Measurements from ENCODE around the gene CPNE5. TPM values are rescaled to one million over a fixed set of nuclear protein-coding genes. Genes with fewer than 3 reads are reported as not detected.
A peak's percentile ranks its signal among the peaks of the same experiment; 100 is the strongest.

CPNE5 gene
- total RNA-seq, 1 experiment from 2014 or later, result not detected

- H3K9me3 ChIP-seq, result no peaks in the 10 kb centered on the region
- Mint-ChIP-seq H3K9me3 (ENCODE audit: unreplicated experiment) (no peaks in the 10 kb centered on the region), H3K4me3 (ENCODE audit: unreplicated experiment) (no peak overlapping the region), H3K36me3 (ENCODE audit: insufficient read depth, unreplicated experiment) (no peaks in the 10 kb centered on the region), H3K27me3 (ENCODE audit: insufficient read depth, unreplicated experiment) (no peaks in the 10 kb centered on the region), H3K27ac (ENCODE audit: unreplicated experiment) (no peak overlapping the region), H3K4me1 (ENCODE audit: low read depth, unreplicated experiment) (no peaks in the 10 kb centered on the region)
- no TSS peak for BruUV-seq (replicated peaks)
- no peak overlapping the region for H3K4me3 ChIP-seq (ENCODE audit: low read depth, low read length)
- DNase-seq, result no peak
- TF ChIP-seq, protein P1, sequence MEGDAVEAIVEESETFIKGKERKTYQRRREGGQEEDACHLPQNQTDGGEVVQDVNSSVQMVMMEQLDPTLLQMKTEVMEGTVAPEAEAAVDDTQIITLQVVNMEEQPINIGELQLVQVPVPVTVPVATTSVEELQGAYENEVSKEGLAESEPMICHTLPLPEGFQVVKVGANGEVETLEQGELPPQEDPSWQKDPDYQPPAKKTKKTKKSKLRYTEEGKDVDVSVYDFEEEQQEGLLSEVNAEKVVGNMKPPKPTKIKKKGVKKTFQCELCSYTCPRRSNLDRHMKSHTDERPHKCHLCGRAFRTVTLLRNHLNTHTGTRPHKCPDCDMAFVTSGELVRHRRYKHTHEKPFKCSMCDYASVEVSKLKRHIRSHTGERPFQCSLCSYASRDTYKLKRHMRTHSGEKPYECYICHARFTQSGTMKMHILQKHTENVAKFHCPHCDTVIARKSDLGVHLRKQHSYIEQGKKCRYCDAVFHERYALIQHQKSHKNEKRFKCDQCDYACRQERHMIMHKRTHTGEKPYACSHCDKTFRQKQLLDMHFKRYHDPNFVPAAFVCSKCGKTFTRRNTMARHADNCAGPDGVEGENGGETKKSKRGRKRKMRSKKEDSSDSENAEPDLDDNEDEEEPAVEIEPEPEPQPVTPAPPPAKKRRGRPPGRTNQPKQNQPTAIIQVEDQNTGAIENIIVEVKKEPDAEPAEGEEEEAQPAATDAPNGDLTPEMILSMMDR (IDR thresholded peaks at IDR 0.05; ENCODE audit: insufficient read depth in 1 of 2, low read depth in 1 of 2, low read length in 1 of 2, severe bottlenecking in 1 of 2, unreplicated experiment in 1 of 2), result no peak
- CTCF ChIA-PET, result interaction anchor here (0.6 to 0.9 kb wide), 3 partner anchors 27 to 106 kb away, joined by 4 to 6 read pairs (median 4); no protein-coding TSS in a partner anchor
- no peaks in the 10 kb centered on the region for H3K4me1 ChIP-seq
- POLR2A ChIA-PET, result interaction anchor here (0.6 kb wide), 1 partner anchor 60 kb away, joined by 8 read pairs; no protein-coding TSS in a partner anchor
- no peaks in the 10 kb centered on the region for H3K27me3 ChIP-seq (replicated peaks; ENCODE audit: control insufficient read depth, insufficient read depth, low read length)
- intact Hi-C loops (cut with micrococcal nuclease; ENCODE audit: unreplicated experiment), result no loop called here
- no peaks in the 10 kb centered on the region for H3K36me3 ChIP-seq (ENCODE audit: control insufficient read depth, insufficient read depth, low read length)
These were observed 118.7 kb downstream of the CPNE5 start for GRCh38 chr6:36720251-36721141.

DNA sequence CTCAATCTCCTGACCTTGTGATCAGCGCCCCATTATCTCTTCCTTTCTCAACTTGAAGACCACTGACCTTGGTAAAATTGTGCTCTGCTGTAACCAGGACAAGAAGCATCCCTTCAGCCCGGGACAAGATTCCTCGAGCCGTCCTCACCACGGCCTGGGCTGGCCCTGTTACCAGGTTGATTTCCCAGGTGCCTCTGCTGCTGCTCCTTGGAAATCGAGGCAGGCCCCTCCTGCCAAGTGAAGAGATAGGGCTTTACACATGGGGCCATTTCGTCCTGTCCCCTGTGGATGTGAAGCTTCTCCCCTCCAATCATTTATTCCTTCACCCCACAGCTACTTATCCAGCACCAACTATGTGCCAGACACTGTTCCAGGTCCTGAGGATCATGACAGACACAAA is 120.1 kb downstream of the CPNE5 start:
- peak in 1 of 2 experiments; percentile 9 for DNase-seq
- TF ChIP-seq, protein P1 (IDR thresholded peaks at IDR 0.05; ENCODE audit: insufficient read depth in 1 of 2, low read depth in 1 of 2, low read length in 1 of 2, severe bottlenecking in 1 of 2, unreplicated experiment in 1 of 2), result no peak
- no peaks in the 10 kb centered on the region for H3K36me3 ChIP-seq (ENCODE audit: control insufficient read depth, insufficient read depth, low read length)
- H3K4me1 ChIP-seq, result no peaks in the 10 kb centered on the region
- Mint-ChIP-seq H3K4me3 (ENCODE audit: unreplicated experiment) (no peak overlapping the region), H3K9me3 (ENCODE audit: unreplicated experiment) (no peaks in the 10 kb centered on the region), H3K36me3 (ENCODE audit: insufficient read depth, unreplicated experiment) (no peaks in the 10 kb centered on the region), H3K27ac (ENCODE audit: unreplicated experiment) (no peak overlapping the region), H3K4me1 (ENCODE audit: low read depth, unreplicated experiment) (no peaks in the 10 kb centered on the region), H3K27me3 (ENCODE audit: insufficient read depth, unreplicated experiment) (no peaks in the 10 kb centered on the region)
- no TSS peak for BruUV-seq (replicated peaks)
- POLR2A ChIA-PET, result no interaction called here
- no peaks in the 10 kb centered on the region for H3K27me3 ChIP-seq (replicated peaks; ENCODE audit: control insufficient read depth, insufficient read depth, low read length)
- H3K9me3 ChIP-seq, result no peaks in the 10 kb centered on the region
- H3K4me3 ChIP-seq (ENCODE audit: low read depth, low read length), result no peak overlapping the region
- CTCF ChIA-PET, result interaction anchor here (0.7 kb wide), 1 partner anchor 287 kb away, joined by 3 read pairs; no protein-coding TSS in a partner anchor
- intact Hi-C loops (cut with micrococcal nuclease; ENCODE audit: unreplicated experiment), result no loop called here

DNA sequence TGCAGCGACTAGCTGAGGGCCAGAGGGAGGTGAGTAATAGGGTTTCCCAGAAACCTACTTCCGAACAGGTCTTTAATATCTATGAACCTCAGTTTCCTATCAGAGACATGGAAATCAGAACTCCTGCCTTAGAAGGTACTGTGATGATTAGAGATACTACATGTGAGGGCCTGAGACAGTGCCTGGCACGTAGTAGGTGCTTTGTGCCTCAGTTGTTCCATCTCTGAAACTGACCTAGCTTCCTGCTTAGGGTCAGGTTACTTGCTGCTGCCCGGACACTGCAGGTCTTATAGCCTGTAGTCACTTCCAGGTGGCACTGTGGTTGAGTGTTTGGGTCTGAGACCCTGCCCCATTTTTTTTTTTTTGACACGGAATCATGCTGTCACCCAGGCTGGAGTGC is 120.7 kb downstream of the CPNE5 start:
- H3K36me3 ChIP-seq (ENCODE audit: control insufficient read depth, insufficient read depth, low read length), result no peaks in the 10 kb centered on the region
- CTCF ChIA-PET, result interaction anchor here (0.7 kb wide), 1 partner anchor 287 kb away, joined by 3 read pairs; no protein-coding TSS in a partner anchor
- intact Hi-C loops (cut with micrococcal nuclease; ENCODE audit: unreplicated experiment), result no loop called here
- Mint-ChIP-seq H3K9me3 (ENCODE audit: unreplicated experiment) (no peaks in the 10 kb centered on the region), H3K4me1 (ENCODE audit: low read depth, unreplicated experiment) (no peaks in the 10 kb centered on the region), H3K27me3 (ENCODE audit: insufficient read depth, unreplicated experiment) (no peaks in the 10 kb centered on the region), H3K36me3 (ENCODE audit: insufficient read depth, unreplicated experiment) (no peaks in the 10 kb centered on the region), H3K27ac (ENCODE audit: unreplicated experiment) (no peak overlapping the region), H3K4me3 (ENCODE audit: unreplicated experiment) (no peak overlapping the region)
- peak in 1 of 2 experiments; percentile 2 for DNase-seq
- no peaks in the 10 kb centered on the region for H3K9me3 ChIP-seq
- BruUV-seq (replicated peaks), result no TSS peak
- POLR2A ChIA-PET, result no interaction called here
- no peak overlapping the region for H3K4me3 ChIP-seq (ENCODE audit: low read depth, low read length)
- H3K27me3 ChIP-seq (replicated peaks; ENCODE audit: control insufficient read depth, insufficient read depth, low read length), result no peaks in the 10 kb centered on the region
- TF ChIP-seq, protein P1 (IDR thresholded peaks at IDR 0.05; ENCODE audit: insufficient read depth in 1 of 2, low read depth in 1 of 2, low read length in 1 of 2, severe bottlenecking in 1 of 2, unreplicated experiment in 1 of 2), result no peak
- no peaks in the 10 kb centered on the region for H3K4me1 ChIP-seq
